Testis (tissue), 3 donors: ENCODE data around the gene AUTS2. TPM values are rescaled to one million over a fixed set of nuclear protein-coding genes. Genes with fewer than 3 reads are reported as not detected.

Experiments used
- DNase-seq: peaks from one replicate; pipeline ENCODE4 v3.0.0-alpha.2; 2019
- H3K27ac ChIP-seq, 2 donors: fragments of 200-600 bp; sonication (generic); one replicate each; pipeline ENCODE4 v1.5.1; 2019
- H3K27me3 ChIP-seq: fragments of 200-600 bp; sonication (generic); one replicate; pipeline ENCODE4 v1.5.1; 2019
- H3K36me3 ChIP-seq: fragments of 200-600 bp; sonication (generic); one replicate; pipeline ENCODE4 v1.5.1; 2017; ENCODE audit warnings: low read depth; ENCODE audit errors: missing control alignments
- H3K4me1 ChIP-seq: fragments of 200-600 bp; sonication (generic); one replicate; pipeline ENCODE4 v1.5.1; 2019
- H3K4me3 ChIP-seq, 2 donors: fragments of 200-600 bp; sonication (generic); one replicate each; pipeline ENCODE4 v1.5.1; 2017 to 2019
- H3K9me3 ChIP-seq: fragments of 200-600 bp; sonication (generic); one replicate; pipeline ENCODE4 v1.5.1; 2017
- CTCF ChIP-seq, 3 experiments: fragments of 450-650 bp in 2 of 3; fragments of 200-600 bp in 1 of 3; sonication (generic) in 1 of 3; IDR thresholded peaks; one replicate each; pipeline ENCODE4 v1.5.1; 2016 to 2019; ENCODE audit warnings: antibody characterized with exemption in 3 of 3, mild to moderate bottlenecking in 2 of 3, moderate library complexity in 1 of 3
- POLR2A ChIP-seq: fragments of 450-650 bp; IDR thresholded peaks from one replicate; pipeline ENCODE4 v1.6.1; 2017; ENCODE audit warnings: antibody characterized with exemption, mild to moderate bottlenecking, moderate library complexity
- WGBS, 2 donors: methylation state at CpG; one replicate each; pipeline ENCODE4 v1.1.5; 2018; 5-methylcytosine and 5-hydroxymethylcytosine counted together
- intact Hi-C: fragments of 100-400 bp; cut with DNase I; formaldehyde crosslinking; loops from one replicate; pipeline ENCODE4 v1.15.1; 2023; ENCODE audit warnings: low total_unique reads
- polyA plus RNA-seq: library from polyadenylated mRNA; stranded (reverse); fragments of 350-450 nt; fragmentation: Illumina TruSeq; extraction: RNeasy Lipid Tissue Mini Kit (QIAGEN cat#74804); gene quantifications from one replicate; pipeline ENCODE4 v1.2.3, GENCODE V29; 2014; ENCODE audit warnings: low read depth, low replicate concordance; ENCODE audit not compliant: insufficient read depth
- total RNA-seq, 2 donors: library from RNA; depleted of rRNA; stranded (reverse); fragments of >200 nt; gene quantifications; one replicate each; pipeline ENCODE4 v1.2.3, GENCODE V29; 2016

AUTS2 gene
- total and polyA plus RNA-seq, 3 donors from 2014 or later = 21.3 to 75.5 (median 56.1) TPM

GRCh38 chr7:70347463-70348254, 749.4 kb downstream of the AUTS2 start:
- no peaks in the 10 kb centered on the region for H3K9me3 ChIP-seq
- no peak overlapping the region for H3K27ac ChIP-seq
- intact Hi-C loops = no loop called here
- H3K36me3 ChIP-seq = no peaks in the 10 kb centered on the region
- DNase-seq = no peak
- no peaks in the 10 kb centered on the region for H3K4me1 ChIP-seq
- H3K4me3 ChIP-seq = no peak overlapping the region
- WGBS, 2 donors = 86 to 98% methylated on average over 3 of the region's 3 CpGs
- no peak for TF ChIP-seq POLR2A
- TF ChIP-seq CTCF (IDR thresholded peaks at IDR 0.05) = no peak
- H3K27me3 ChIP-seq = no peaks in the 10 kb centered on the region

- Histone ChIP-seq H3K27ac (no peak overlapping the region), H3K36me3 (no peaks in the 10 kb centered on the region), H3K27me3 (no peaks in the 10 kb centered on the region), H3K9me3 (no peaks in the 10 kb centered on the region), H3K4me1 (no peaks in the 10 kb centered on the region), H3K4me3 (no peak overlapping the region)
- no peak for DNase-seq
- 88 to 95% methylated on average over 2 of the region's 2 CpGs for WGBS, 2 donors
- TF ChIP-seq CTCF (IDR thresholded peaks at IDR 0.05) (no peak), POLR2A (no peak)
- intact Hi-C loops = no loop called here
Measured at GRCh38 chr7:70349031-70349430, 750.8 kb downstream of the AUTS2 start.

- TF ChIP-seq CTCF (IDR thresholded peaks at IDR 0.05) (no peak), POLR2A (no peak)
- no peaks in the 10 kb centered on the region for H3K4me1 ChIP-seq
- no peak overlapping the region for H3K27ac ChIP-seq
- 38 to 59% methylated on average over 1 of the region's 1 CpG for WGBS, 2 donors
- H3K4me3 ChIP-seq = no peak overlapping the region
- no peaks in the 10 kb centered on the region for H3K27me3 ChIP-seq
- intact Hi-C loops = no loop called here
- H3K9me3 ChIP-seq = no peaks in the 10 kb centered on the region
- no peaks in the 10 kb centered on the region for H3K36me3 ChIP-seq
- DNase-seq = no peak
Measured at GRCh38 chr7:70349819-70350218, 751.5 kb downstream of the AUTS2 start.

GRCh38 chr7:70352088-70352487, 753.8 kb downstream of the AUTS2 start:
- WGBS, 2 donors = 92 to 97% methylated on average over 4 of the region's 4 CpGs
- Histone ChIP-seq H3K27me3 (no peaks in the 10 kb centered on the region), H3K27ac (no peak overlapping the region), H3K4me1 (no peaks in the 10 kb centered on the region), H3K36me3 (no peaks in the 10 kb centered on the region), H3K9me3 (no peaks in the 10 kb centered on the region), H3K4me3 (no peak overlapping the region)
- intact Hi-C loops = no loop called here
- no peak for DNase-seq
- no peak for TF ChIP-seq CTCF (IDR thresholded peaks at IDR 0.05)

GRCh38 chr7:70352906-70353305, 754.6 kb downstream of the AUTS2 start:
- H3K4me1 ChIP-seq = no peaks in the 10 kb centered on the region
- WGBS, 2 donors = 90 to 96% methylated on average over 2 of the region's 2 CpGs

More at GRCh38 chr7:70352906-70353305, 754.6 kb downstream of the AUTS2 start:
- no peaks in the 10 kb centered on the region for H3K36me3 ChIP-seq
- no peak overlapping the region for H3K27ac ChIP-seq
- DNase-seq = no peak
- intact Hi-C loops = no loop called here
- H3K9me3 ChIP-seq = no peaks in the 10 kb centered on the region
- H3K4me3 ChIP-seq = no peak overlapping the region
- H3K27me3 ChIP-seq = no peaks in the 10 kb centered on the region
- TF ChIP-seq POLR2A (no peak), CTCF (IDR thresholded peaks at IDR 0.05) (no peak)
